Activated naive CD8-positive, alpha-beta T cell (primary cell): ENCODE results near the gene CNGB1.
"Not testable (repeated sequence)": the region's sequence is repeated elsewhere in the genome, so short reads cannot be mapped to it uniquely, and the experiment has no call there.

Experiments
- H3K27ac Mint-ChIP-seq: one replicate; pipeline ENCODE4 v1.8.0; 2021; ENCODE audit warnings: mixed read lengths
- H3K27me3 Mint-ChIP-seq: one replicate; pipeline ENCODE4 v1.8.0; 2021; ENCODE audit warnings: mixed read lengths
- H3K36me3 Mint-ChIP-seq: one replicate; pipeline ENCODE4 v1.8.0; 2021; ENCODE audit warnings: mixed read lengths
- H3K4me1 Mint-ChIP-seq: one replicate; pipeline ENCODE4 v1.8.0; 2021; ENCODE audit warnings: low read depth, mixed read lengths
- H3K4me3 Mint-ChIP-seq: one replicate; pipeline ENCODE4 v1.8.0; 2021; ENCODE audit warnings: mild to moderate bottlenecking, mixed read lengths
- H3K9me3 Mint-ChIP-seq: one replicate; pipeline ENCODE4 v1.8.0; 2021; ENCODE audit warnings: low read depth, mixed read lengths

Gene CNGB1

GRCh38 chr16:57908409-57908987, 62.4 kb downstream of the CNGB1 start:
- Mint-ChIP-seq H3K9me3 (no peaks in the 10 kb centered on the region), H3K4me3 (no peak overlapping the region), H3K27me3 (no peaks in the 10 kb centered on the region), H3K4me1 (no peaks in the 10 kb centered on the region), H3K27ac (no peak overlapping the region), H3K36me3 (no peaks in the 10 kb centered on the region)

DNA sequence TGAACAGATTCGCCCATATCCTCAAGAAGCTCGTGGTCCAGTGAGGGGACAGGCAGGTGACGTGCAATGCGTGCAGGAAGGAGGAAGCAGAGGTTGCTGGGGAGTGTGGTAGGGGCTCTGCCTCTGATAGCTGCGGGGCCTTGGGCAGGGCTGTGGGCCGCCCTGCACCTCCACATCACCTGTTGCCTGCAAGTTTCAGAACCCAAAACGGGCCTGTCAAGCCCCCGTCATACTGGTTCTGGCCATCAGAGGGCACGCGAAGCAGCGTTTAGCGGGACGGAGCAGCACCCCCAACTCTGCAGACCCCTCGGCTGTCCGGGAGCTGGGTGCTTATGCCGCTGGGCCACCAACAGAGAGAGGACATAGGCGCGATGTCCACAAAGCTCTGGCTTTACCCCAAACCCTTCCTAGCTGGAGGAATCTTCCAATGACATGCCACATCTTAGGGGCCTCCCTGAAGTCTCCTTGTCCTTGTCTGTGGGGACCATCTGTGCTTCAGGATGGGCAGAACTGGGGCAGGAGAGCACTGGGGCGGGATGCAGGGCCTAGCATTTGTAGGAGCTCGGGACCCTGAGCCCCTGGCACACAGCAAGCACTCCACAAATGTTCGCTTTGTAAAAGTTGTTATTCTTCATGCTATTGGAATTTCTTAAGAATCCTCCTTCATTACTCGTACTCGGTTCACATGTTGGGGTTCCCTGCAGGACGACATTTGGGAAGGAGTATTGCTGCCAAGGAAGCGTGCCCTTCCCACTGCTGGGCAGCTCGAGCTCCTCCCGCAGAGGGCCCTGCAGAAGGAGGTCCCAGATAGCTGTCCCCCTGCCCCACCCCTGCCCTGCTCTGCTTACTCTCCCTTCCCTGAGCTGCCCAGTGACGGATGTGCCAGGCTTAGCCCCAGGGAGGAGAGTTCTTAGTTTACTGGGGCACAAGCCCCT, 64.3 kb downstream of the CNGB1 start:
- Mint-ChIP-seq H3K4me3 (no peak overlapping the region), H3K9me3 (no peaks in the 10 kb centered on the region), H3K4me1 (no peaks in the 10 kb centered on the region), H3K36me3 (no peaks in the 10 kb centered on the region), H3K27me3 (peaks cover 4% of the 10 kb centered on the region), H3K27ac (no peak overlapping the region)

GRCh38 chr16:57904101-57904500, 66.8 kb downstream of the CNGB1 start:
- H3K27me3 Mint-ChIP-seq, result peaks cover 5% of the 10 kb centered on the region
- no peaks in the 10 kb centered on the region for H3K36me3 Mint-ChIP-seq
- no peak overlapping the region for H3K27ac Mint-ChIP-seq
- no peaks in the 10 kb centered on the region for H3K9me3 Mint-ChIP-seq
- H3K4me1 Mint-ChIP-seq, result no peaks in the 10 kb centered on the region
- no peak overlapping the region for H3K4me3 Mint-ChIP-seq

GRCh38 chr16:57903656-57904055, 67.3 kb downstream of the CNGB1 start:
- Mint-ChIP-seq H3K4me1 (no peaks in the 10 kb centered on the region), H3K4me3 (no peak overlapping the region), H3K9me3 (no peaks in the 10 kb centered on the region), H3K27ac (no peak overlapping the region), H3K36me3 (no peaks in the 10 kb centered on the region), H3K27me3 (peaks cover 5% of the 10 kb centered on the region)

- no peak overlapping the region for H3K4me3 Mint-ChIP-seq
- no peaks in the 10 kb centered on the region for H3K9me3 Mint-ChIP-seq
- H3K27me3 Mint-ChIP-seq, result peaks cover 5% of the 10 kb centered on the region
- H3K27ac Mint-ChIP-seq, result no peak overlapping the region
- no peaks in the 10 kb centered on the region for H3K4me1 Mint-ChIP-seq
- no peaks in the 10 kb centered on the region for H3K36me3 Mint-ChIP-seq
Observed at GRCh38 chr16:57901480-57902069, 69.4 kb downstream of the CNGB1 start.

- H3K4me1 Mint-ChIP-seq, result no peaks in the 10 kb centered on the region
- H3K9me3 Mint-ChIP-seq, result no peaks in the 10 kb centered on the region
- no peak overlapping the region for H3K27ac Mint-ChIP-seq
- no peaks in the 10 kb centered on the region for H3K36me3 Mint-ChIP-seq
- H3K27me3 Mint-ChIP-seq, result peaks cover 5% of the 10 kb centered on the region
- H3K4me3 Mint-ChIP-seq, result no peak overlapping the region
Observed at GRCh38 chr16:57900796-57901479, 70.0 kb downstream of the CNGB1 start.

DNA sequence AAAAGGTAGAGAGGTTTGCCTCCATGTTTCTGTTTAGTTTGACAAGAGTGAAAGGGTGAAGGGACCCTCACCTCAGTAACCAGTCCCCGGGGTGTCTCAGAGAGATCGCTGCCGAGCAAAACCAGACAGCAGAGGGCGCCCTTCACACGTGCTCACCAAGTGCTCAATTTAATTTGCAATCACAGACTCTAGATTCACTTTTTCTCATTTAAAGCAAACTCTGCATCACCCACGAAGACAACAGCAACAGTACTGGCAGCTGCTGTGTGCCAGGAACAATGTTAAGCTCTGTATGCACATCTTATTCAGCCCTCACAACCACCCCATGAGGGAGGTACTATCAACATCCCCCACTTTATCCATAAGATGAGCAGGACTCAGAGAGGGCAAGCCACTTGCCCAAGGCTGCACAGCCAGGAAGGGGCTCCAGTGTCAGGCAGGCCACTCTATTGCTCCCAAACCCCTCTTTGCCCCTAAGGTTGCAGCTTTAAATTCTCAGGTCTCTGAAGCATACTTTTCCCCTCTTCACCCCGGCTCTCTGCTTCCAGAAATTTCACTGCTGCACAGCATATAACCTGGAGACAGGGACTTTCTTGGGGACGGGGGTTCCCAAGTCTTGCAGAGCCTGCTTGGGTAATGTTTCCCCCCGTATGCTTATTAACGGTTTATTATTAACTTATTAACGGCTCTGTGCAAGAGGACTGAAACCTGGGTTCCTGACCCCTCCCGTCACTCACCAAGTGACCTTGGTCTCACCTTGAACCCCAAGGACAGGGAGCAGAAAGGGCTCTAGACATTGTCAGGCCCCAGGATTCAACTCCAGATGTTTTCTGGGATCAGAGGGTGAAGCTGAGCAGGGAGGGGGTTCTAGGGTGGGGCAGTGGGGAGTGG, 70.9 kb downstream of the CNGB1 start:
- no peaks in the 10 kb centered on the region for H3K9me3 Mint-ChIP-seq
- H3K4me3 Mint-ChIP-seq, result no peak overlapping the region
- H3K27me3 Mint-ChIP-seq, result peaks cover 5% of the 10 kb centered on the region
- H3K4me1 Mint-ChIP-seq, result no peaks in the 10 kb centered on the region
- no peaks in the 10 kb centered on the region for H3K36me3 Mint-ChIP-seq
- no peak overlapping the region for H3K27ac Mint-ChIP-seq

GRCh38 chr16:57898961-57899360, 72.0 kb downstream of the CNGB1 start:
- H3K27ac Mint-ChIP-seq, result no peak overlapping the region
- H3K27me3 Mint-ChIP-seq, result peaks cover 5% of the 10 kb centered on the region
- no peaks in the 10 kb centered on the region for H3K9me3 Mint-ChIP-seq
- no peak overlapping the region for H3K4me3 Mint-ChIP-seq
- peaks cover 9% of the 10 kb centered on the region for H3K4me1 Mint-ChIP-seq
- H3K36me3 Mint-ChIP-seq, result no peaks in the 10 kb centered on the region

GRCh38 chr16:57897996-57898395, 72.9 kb downstream of the CNGB1 start:
- Mint-ChIP-seq H3K27ac (no peak overlapping the region), H3K4me1 (peaks cover 10% of the 10 kb centered on the region), H3K27me3 (peaks cover 4% of the 10 kb centered on the region), H3K9me3 (no peaks in the 10 kb centered on the region), H3K36me3 (no peaks in the 10 kb centered on the region), H3K4me3 (no peak overlapping the region)

DNA sequence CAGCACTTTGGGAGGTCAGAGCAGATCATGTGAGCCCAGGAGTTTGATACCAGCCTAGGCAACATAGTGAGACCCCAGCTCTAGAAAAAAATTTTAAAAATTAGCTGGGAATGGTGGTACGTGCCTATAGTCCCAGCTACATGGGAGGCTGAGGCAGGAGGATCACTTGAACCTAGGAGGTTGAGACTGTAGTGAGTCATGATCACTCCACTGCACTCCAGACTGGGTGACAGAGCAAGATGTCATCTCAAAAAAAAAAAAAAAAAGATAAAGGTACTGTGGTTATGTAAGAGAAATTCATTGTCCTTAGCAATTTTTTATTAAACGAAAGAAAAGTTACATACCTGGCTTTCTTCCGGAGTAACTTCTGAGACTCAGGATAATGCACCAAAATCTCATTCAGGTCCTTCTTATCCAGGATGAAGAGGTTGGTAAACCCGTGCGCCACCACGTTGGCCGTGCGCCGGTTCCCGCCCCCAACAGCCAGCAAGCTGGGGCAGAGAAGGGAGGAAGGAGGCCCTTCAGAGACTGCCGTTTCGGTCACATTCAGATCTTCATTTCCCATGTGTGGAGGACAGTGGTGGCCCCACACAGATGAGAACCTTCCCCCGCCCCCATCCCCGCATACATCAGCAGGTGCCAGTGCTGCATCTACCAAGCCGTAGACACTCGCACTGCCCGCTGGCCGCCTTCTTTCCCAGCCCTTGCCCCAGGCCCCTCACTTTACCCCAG, 73.7 kb downstream of the CNGB1 start:
- Mint-ChIP-seq H3K4me1 (peaks cover 10% of the 10 kb centered on the region), H3K4me3 (no peak overlapping the region), H3K9me3 (no peaks in the 10 kb centered on the region), H3K27me3 (peaks cover 6% of the 10 kb centered on the region), H3K36me3 (no peaks in the 10 kb centered on the region), H3K27ac (no peak overlapping the region)

GRCh38 chr16:57895081-57895547, 75.8 kb downstream of the CNGB1 start:
- H3K4me3 Mint-ChIP-seq, H3K36me3 Mint-ChIP-seq, H3K27me3 Mint-ChIP-seq, H3K9me3 Mint-ChIP-seq, H3K27ac Mint-ChIP-seq: not testable (repeated sequence)
- peaks cover 10% of the 10 kb centered on the region for H3K4me1 Mint-ChIP-seq

DNA sequence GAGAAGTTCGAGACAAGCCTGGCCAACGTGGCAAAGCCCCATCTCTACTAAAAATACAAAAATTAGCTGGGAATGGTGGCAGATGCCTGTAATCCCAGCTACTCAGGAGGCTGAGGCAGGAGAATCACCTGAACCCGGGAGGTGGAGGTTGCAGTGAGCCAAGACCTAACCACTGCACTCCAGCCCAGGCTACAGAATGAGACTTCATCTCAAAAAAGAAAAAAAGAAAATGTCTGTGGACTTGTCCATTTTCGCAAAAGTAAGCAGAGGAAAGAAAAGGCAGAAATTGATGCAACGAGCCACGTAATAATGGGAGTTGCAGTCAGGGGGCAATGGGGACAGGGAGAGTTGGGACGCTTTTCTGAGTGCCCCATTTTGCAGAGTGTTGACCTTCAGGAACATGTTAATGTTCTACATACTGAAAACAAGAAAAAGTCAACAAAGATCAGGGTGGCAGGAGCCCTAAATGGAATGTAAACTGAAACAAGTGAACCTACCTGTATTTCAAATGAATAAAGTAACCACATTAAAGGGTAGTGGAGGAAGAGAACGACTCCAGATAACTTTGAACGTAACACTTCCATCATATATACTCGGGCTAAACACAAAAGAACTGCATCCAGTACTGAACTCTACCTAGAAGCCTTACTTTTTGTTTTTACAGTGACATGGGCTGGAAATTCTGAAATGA, 76.4 kb downstream of the CNGB1 start:
- Mint-ChIP-seq H3K9me3 (no peaks in the 10 kb centered on the region), H3K4me3 (no peak overlapping the region), H3K27ac (no peak overlapping the region), H3K27me3 (peaks cover 8% of the 10 kb centered on the region), H3K4me1 (peaks cover 10% of the 10 kb centered on the region), H3K36me3 (no peaks in the 10 kb centered on the region)
